ENCODE results near the gene CEP68.
A peak's percentile ranks its signal among the peaks of the same experiment; 100 is the strongest.

Gene CEP68

GRCh38 chr2:65061146-65061909 is 5.1 kb downstream of the CEP68 start:
- DNase-seq = no peak

GRCh38 chr2:65061910-65062339 is 5.7 kb downstream of the CEP68 start:
- no peak for DNase-seq

GRCh38 chr2:65062843-65063825 is 6.9 kb downstream of the CEP68 start:
- no peak for DNase-seq

GRCh38 chr2:65064728-65065552 is 8.7 kb downstream of the CEP68 start:
- peak; percentile 98 for DNase-seq

- DNase-seq = no peak
Observed at GRCh38 chr2:65067806-65068553, 11.8 kb downstream of the CEP68 start.

GRCh38 chr2:65069439-65069824 is 13.2 kb downstream of the CEP68 start:
- DNase-seq = no peak

GRCh38 chr2:65070172-65070830 is 14.1 kb downstream of the CEP68 start:
- no peak for DNase-seq

GRCh38 chr2:65070856-65071255 is 14.6 kb downstream of the CEP68 start:
- DNase-seq = no peak

- no peak for DNase-seq
Observed at GRCh38 chr2:65071499-65072180, 15.4 kb downstream of the CEP68 start.

GRCh38 chr2:65072181-65072970 is 16.2 kb downstream of the CEP68 start:
- no peak for DNase-seq

- DNase-seq = no peak
Observed at GRCh38 chr2:65073879-65074565, 17.8 kb downstream of the CEP68 start.

- DNase-seq = no peak
Observed at GRCh38 chr2:65075176-65075575, 19.0 kb downstream of the CEP68 start.

GRCh38 chr2:65075605-65076344 is 19.6 kb downstream of the CEP68 start:
- no peak for DNase-seq

- DNase-seq = no peak
Observed at GRCh38 chr2:65076345-65076710, 20.1 kb downstream of the CEP68 start.

GRCh38 chr2:65077898-65078297 is 21.7 kb downstream of the CEP68 start:
- DNase-seq = no peak

- no peak for DNase-seq
Observed at GRCh38 chr2:65079017-65079416, 22.8 kb downstream of the CEP68 start.

GRCh38 chr2:65081232-65081685 is 25.0 kb downstream of the CEP68 start:
- peak; percentile 95 for DNase-seq

GRCh38 chr2:65085148-65085547 is 28.9 kb downstream of the CEP68 start:
- DNase-seq = no peak

GRCh38 chr2:65092791-65093190 is 36.6 kb downstream of the CEP68 start:
- DNase-seq = peak; percentile 17

Data from MV-4-11 (cell line).